ENCODE results near the gene CDK17.

Gene CDK17

GRCh38 chr12:96375841-96376604 is 24.2 kb downstream of the CDK17 start:
- H3K27ac ChIP-seq (ENCODE audit: low read depth, low read length), result no peak overlapping the region
- H3K27me3 ChIP-seq (ENCODE audit: low read length), result no peaks in the 10 kb centered on the region
- no peaks in the 10 kb centered on the region for H3K9me2 ChIP-seq (replicated peaks; ENCODE audit: insufficient read depth, low read length)
- H3K79me2 ChIP-seq (ENCODE audit: insufficient read depth, low read length), result peaks cover 100% of the 10 kb centered on the region
- TF ChIP-seq CTCF (IDR thresholded peaks at IDR 0.05; ENCODE audit: insufficient read depth, low read length, poor library complexity, severe bottlenecking) (no peak), EZH2phosphoT487 (conservative IDR thresholded peaks at IDR 0.05; ENCODE audit: low read length) (no peak)
- H3K4me2 ChIP-seq (ENCODE audit: low read depth, low read length, poor library complexity, severe bottlenecking), result peak overlapping the region; percentile 54
- no peak overlapping the region for H2AFZ ChIP-seq (ENCODE audit: low read depth, low read length, severe bottlenecking)
- H3K9ac ChIP-seq (ENCODE audit: low read length), result no peak overlapping the region
- H3K4me3 ChIP-seq (ENCODE audit: insufficient read depth, low read length, poor library complexity, severe bottlenecking), result no peak overlapping the region
- H3K9me3 ChIP-seq (ENCODE audit: insufficient read depth, low read length), result no peaks in the 10 kb centered on the region
- H4K20me1 ChIP-seq (ENCODE audit: low read depth, low read length), result peaks cover 29% of the 10 kb centered on the region; the same call in 1 of the 2 replicates
- H3F3A ChIP-seq (ENCODE audit: insufficient read depth), result peaks cover 14% of the 10 kb centered on the region
- H3K36me3 ChIP-seq (ENCODE audit: low read length), result no peaks in the 10 kb centered on the region; the same call in 1 of the 2 replicates

- H2AFZ ChIP-seq (ENCODE audit: low read depth, low read length, severe bottlenecking), result no peak overlapping the region
- peaks cover 14% of the 10 kb centered on the region for H3F3A ChIP-seq (ENCODE audit: insufficient read depth)
- no peak overlapping the region for H3K4me3 ChIP-seq (ENCODE audit: insufficient read depth, low read length, poor library complexity, severe bottlenecking)
- H3K9ac ChIP-seq (ENCODE audit: low read length), result no peak overlapping the region
- H4K20me1 ChIP-seq (ENCODE audit: low read depth, low read length), result peaks cover 37% of the 10 kb centered on the region
- TF ChIP-seq CTCF (IDR thresholded peaks at IDR 0.05; ENCODE audit: insufficient read depth, low read length, poor library complexity, severe bottlenecking), result no peak
- TF ChIP-seq EZH2phosphoT487 (conservative IDR thresholded peaks at IDR 0.05; ENCODE audit: low read length), result no peak
- no peaks in the 10 kb centered on the region for H3K9me2 ChIP-seq (replicated peaks; ENCODE audit: insufficient read depth, low read length)
- H3K9me3 ChIP-seq (ENCODE audit: insufficient read depth, low read length), result no peaks in the 10 kb centered on the region
- no peak overlapping the region for H3K4me2 ChIP-seq (ENCODE audit: low read depth, low read length, poor library complexity, severe bottlenecking)
- H3K79me2 ChIP-seq (ENCODE audit: insufficient read depth, low read length), result peaks cover 100% of the 10 kb centered on the region
- no peak overlapping the region for H3K27ac ChIP-seq (ENCODE audit: low read depth, low read length)
- no peaks in the 10 kb centered on the region; the same call in 1 of the 2 replicates for H3K36me3 ChIP-seq (ENCODE audit: low read length)
- no peaks in the 10 kb centered on the region for H3K27me3 ChIP-seq (ENCODE audit: low read length)
Observed at GRCh38 chr12:96375170-96375569, 25.1 kb downstream of the CDK17 start.

GRCh38 chr12:96371790-96372699 is 28.2 kb downstream of the CDK17 start:
- H3K9me3 ChIP-seq (ENCODE audit: insufficient read depth, low read length), result no peaks in the 10 kb centered on the region
- H3K36me3 ChIP-seq (ENCODE audit: low read length), result no peaks in the 10 kb centered on the region
- no peak overlapping the region for H3K9ac ChIP-seq (ENCODE audit: low read length)
- peaks cover 100% of the 10 kb centered on the region for H3K79me2 ChIP-seq (ENCODE audit: insufficient read depth, low read length)
- TF ChIP-seq EZH2phosphoT487 (conservative IDR thresholded peaks at IDR 0.05; ENCODE audit: low read length) (no peak), CTCF (IDR thresholded peaks at IDR 0.05; ENCODE audit: insufficient read depth, low read length, poor library complexity, severe bottlenecking) (no peak)
- no peaks in the 10 kb centered on the region; the same call in 1 of the 2 replicates for H3F3A ChIP-seq (ENCODE audit: insufficient read depth)
- no peaks in the 10 kb centered on the region for H3K9me2 ChIP-seq (replicated peaks; ENCODE audit: insufficient read depth, low read length)
- peaks cover 42% of the 10 kb centered on the region for H4K20me1 ChIP-seq (ENCODE audit: low read depth, low read length)
- no peak overlapping the region for H3K4me2 ChIP-seq (ENCODE audit: low read depth, low read length, poor library complexity, severe bottlenecking)
- no peak overlapping the region for H3K27ac ChIP-seq (ENCODE audit: low read depth, low read length)
- no peak overlapping the region for H3K4me3 ChIP-seq (ENCODE audit: insufficient read depth, low read length, poor library complexity, severe bottlenecking)
- H2AFZ ChIP-seq (ENCODE audit: low read depth, low read length, severe bottlenecking), result no peak overlapping the region
- H3K27me3 ChIP-seq (ENCODE audit: low read length), result no peaks in the 10 kb centered on the region
